K562 (cell line): ENCODE measurements around the gene AGFG2. TPM values are rescaled to one million over a fixed set of nuclear protein-coding genes. Genes with fewer than 3 reads are reported as not detected.

Experiments
- CTCF ChIP-seq, 3 experiments: IDR thresholded peaks in 2 of 3; conservative IDR thresholded peaks in 1 of 3; 2 replicates each; pipeline ENCODE4 v1.5.1; 2011 to 2012; ENCODE audit warnings: low read length in 3 of 3, mild to moderate bottlenecking in 3 of 3, control low read depth in 2 of 3, improper control_type of control experiment in 1 of 3, inconsistent platforms in 1 of 3, low read depth in 1 of 3, mixed read lengths in 1 of 3, moderate library complexity in 1 of 3; ENCODE audit not compliant: insufficient read depth in 2 of 3
- FOXP1 ChIP-seq: sonication (generic); formaldehyde crosslinking; IDR thresholded peaks from 2 replicates; pipeline ENCODE4 v1.8.0; 2022; ENCODE audit warnings: mild to moderate bottlenecking, missing genetic modification reagents
- KLF16 ChIP-seq: IDR thresholded peaks from 2 replicates; pipeline ENCODE4 v1.6.1; 2016; ENCODE audit warnings: antibody characterized with exemption
- NBN ChIP-seq: fragments of 450-650 bp; IDR thresholded peaks from 2 replicates; pipeline ENCODE4 v1.6.1; 2016; ENCODE audit warnings: low read depth, mild to moderate bottlenecking
- NFYB ChIP-seq: IDR thresholded peaks from 2 replicates; pipeline ENCODE4 v1.6.1; 2011; ENCODE audit warnings: mild to moderate bottlenecking, moderate library complexity; ENCODE audit not compliant: insufficient read length; ENCODE audit errors: extremely low read depth
- NONO ChIP-seq, 2 experiments: fragments of 200-400 bp in 1 of 2; fragments of 450-650 bp in 1 of 2; formaldehyde crosslinking in 1 of 2; IDR thresholded peaks; 2 replicates each; pipeline ENCODE4 v1.6.1; 2017; ENCODE audit warnings: low read depth in 2 of 2, mild to moderate bottlenecking in 2 of 2, moderate library complexity in 2 of 2, low read length in 1 of 2
- RREB1 ChIP-seq: fragments of 250-450 bp; sonication (Bioruptor Pico); IDR thresholded peaks from 2 replicates; pipeline ENCODE4 v1.4.0; 2020
- SIN3B ChIP-seq: fragments of 450-650 bp; IDR thresholded peaks from 2 replicates; pipeline ENCODE4 v1.6.1; 2017; ENCODE audit warnings: low read depth, mild to moderate bottlenecking, moderate library complexity
- ZBTB5 ChIP-seq: fragments of 450-650 bp; IDR thresholded peaks from 2 replicates; pipeline ENCODE4 v1.6.1; 2017; ENCODE audit warnings: antibody characterized with exemption
- ZC3H11A ChIP-seq: IDR thresholded peaks from 2 replicates; pipeline ENCODE4 v1.6.1; 2012; ENCODE audit warnings: low read depth, low read length, improper control_type of control experiment
- ZMIZ1 ChIP-seq, 2 experiments: fragments of 150-350 bp in 1 of 2; IDR thresholded peaks; 2 replicates each; pipeline ENCODE4 v1.6.1; 2012 to 2016; ENCODE audit warnings: low read depth in 2 of 2, low read length in 2 of 2, mild to moderate bottlenecking in 1 of 2, moderate library complexity in 1 of 2
- ZNF274 ChIP-seq: IDR thresholded peaks from 2 replicates; pipeline ENCODE4 v1.6.1; 2011; ENCODE audit warnings: low read depth, mild to moderate bottlenecking, low read length, moderate library complexity, borderline replicate concordance
- polyA plus RNA-seq, 8 experiments: library from polyadenylated mRNA; depleted of rRNA in 4 of 8; stranded (reverse) in 5 of 8; unstranded in 3 of 8; fragments of >200 nt; fragmentation: Nextera tagmentation in 2 of 8; fragmentation: Illumina TruSeq in 1 of 8; extraction: Ambion mirVana in 2 of 8; extraction: Trizol in 1 of 8; gene quantifications; 2 replicates each; pipeline versions ENCODE4 v1.2.1 to v1.2.3, GENCODE V29; 2011 to 2014; ENCODE audit warnings: inconsistent platforms in 1 of 8, missing spikeins in 1 of 8
- total RNA-seq, 7 experiments: library from RNA; depleted of rRNA in 6 of 7; stranded (reverse); fragments of >200 nt in 6 of 7; fragmentation: Illumina TruSeq in 2 of 7; extraction: Trizol in 2 of 7; gene quantifications; 2 replicates each; pipeline versions ENCODE4 v1.2.1 to v1.2.3, GENCODE V29; 2011 to 2021; ENCODE audit warnings: low replicate concordance in 1 of 7

The AGFG2 gene
- total and polyA plus RNA-seq, 9 of the 15 experiments (the other 6 are each of a cell fraction or from before 2014, with no cell fraction given) = 0.31 to 23.1 (median 6.5) TPM

GRCh38 chr7:100612730-100613390 lies 73.9 kb downstream of the AGFG2 start (continued):
- no peak for TF ChIP-seq ZMIZ1 (IDR thresholded peaks at IDR 0.05; ENCODE audit: low read depth in 2 of 2, low read length in 2 of 2)
- no peak for TF ChIP-seq FOXP1
- TF ChIP-seq SIN3B = no peak
- no peak for TF ChIP-seq NBN
- TF ChIP-seq ZC3H11A = no peak
- peak; percentile 51 to 55 (median 53); a peak in 5 of 6 replicates for TF ChIP-seq CTCF (IDR thresholded peaks at IDR 0.05 in 2 of 3, conservative IDR thresholded peaks at IDR 0.05 in 1 of 3; ENCODE audit: insufficient read depth in 2 of 3, low read depth in 1 of 3, low read length in 3 of 3)
- TF ChIP-seq KLF16 = no peak
- no peak for TF ChIP-seq RREB1 (CRISPR knock-in tag)
- TF ChIP-seq ZBTB5 = no peak
- TF ChIP-seq NONO (IDR thresholded peaks at IDR 0.05; ENCODE audit: low read depth in 2 of 2, low read length in 1 of 2) = no peak
- no peak for TF ChIP-seq ZNF274
- TF ChIP-seq NFYB = no peak
